Activated naive CD4-positive, alpha-beta T cell treated with anti-CD3 and anti-CD28 coated beads for 36 hours (primary cell): ENCODE data around the gene DLG4. TPM values are rescaled to one million over a fixed set of nuclear protein-coding genes. Genes with fewer than 3 reads are reported as not detected.
"Not testable (repeated sequence)": the region's sequence is repeated elsewhere in the genome, so short reads cannot be mapped to it uniquely, and the experiment has no call there.

ENCODE experiments used
- CTCF ChIA-PET: fragments of 350-600 bp; sonication (Branson Sonifier 250); formaldehyde crosslinking; loops from one replicate; lab custom pipeline; 2021; ENCODE audit warnings: antibody characterized with exemption; lab: Charles Lee
- DNase-seq: peaks from one replicate; pipeline ENCODE4 v3.0.0-alpha.2; 2020
- H3K27ac Mint-ChIP-seq: one replicate; pipeline ENCODE4 v1.8.0; 2021; ENCODE audit warnings: mild to moderate bottlenecking, mixed read lengths
- H3K27me3 Mint-ChIP-seq: one replicate; pipeline ENCODE4 v1.8.0; 2021; ENCODE audit warnings: low read depth, mixed read lengths
- H3K36me3 Mint-ChIP-seq: one replicate; pipeline ENCODE4 v1.8.0; 2021; ENCODE audit warnings: low read depth, mixed read lengths
- H3K4me1 Mint-ChIP-seq: one replicate; pipeline ENCODE4 v1.8.0; 2021; ENCODE audit warnings: low read depth, mixed read lengths
- H3K4me3 Mint-ChIP-seq: one replicate; pipeline ENCODE4 v1.8.0; 2021; ENCODE audit warnings: mild to moderate bottlenecking, moderate library complexity, mixed read lengths
- H3K9me3 Mint-ChIP-seq: one replicate; pipeline ENCODE4 v1.8.0; 2021; ENCODE audit warnings: mixed read lengths
- intact Hi-C: fragments of 100-400 bp; cut with micrococcal nuclease; formaldehyde crosslinking; loops from one replicate; pipeline ENCODE4 v1.15.1; 2023
- total RNA-seq, 2 experiments: library from RNA; stranded (reverse); gene quantifications; one replicate each; pipeline ENCODE4 v1.2.3, GENCODE V29; 2021

Gene DLG4
- total RNA-seq, 2 experiments from 2014 or later: 13.6 to 13.8 TPM

DNA sequence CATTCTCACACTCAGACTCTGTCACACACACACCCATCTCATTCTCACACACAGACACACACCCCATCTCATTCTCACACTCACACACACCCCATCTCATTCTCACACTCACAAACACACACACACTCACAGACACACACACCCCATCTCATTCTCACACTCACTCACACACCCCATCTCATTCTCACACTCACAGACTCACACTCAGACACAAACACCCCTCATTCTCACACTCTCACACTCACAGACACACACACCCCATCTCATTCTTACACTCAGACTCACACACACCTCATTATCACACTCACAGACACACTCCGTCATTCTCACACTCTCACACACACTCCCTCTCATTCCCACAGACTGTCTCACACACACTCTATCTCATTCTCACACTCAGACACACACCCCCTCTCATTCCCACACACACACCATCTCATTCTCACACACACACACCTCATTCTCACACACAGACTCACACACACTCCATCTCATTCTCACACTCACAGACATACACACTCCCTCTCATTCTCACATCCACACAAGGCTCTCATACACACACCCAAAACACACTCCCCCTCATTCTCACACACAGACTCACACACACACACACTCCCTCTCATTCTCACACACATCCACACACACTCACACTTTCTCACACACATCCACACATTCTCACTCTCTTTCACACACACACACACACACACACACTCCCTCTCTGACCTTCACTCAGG is 43.4 kb downstream of the DLG4 start:
- H3K4me1 Mint-ChIP-seq: peaks cover 11% of the 10 kb centered on the region
- no peaks in the 10 kb centered on the region for H3K9me3 Mint-ChIP-seq
- H3K4me3 Mint-ChIP-seq: no peak overlapping the region
- peaks cover 6% of the 10 kb centered on the region for H3K27me3 Mint-ChIP-seq
- DNase-seq: no peak
- H3K36me3 Mint-ChIP-seq: no peaks in the 10 kb centered on the region
- CTCF ChIA-PET: interaction anchor here (1.3 to 2.4 kb wide), 3 partner anchors 8 to 130 kb away, joined by 3 to 18 read pairs (median 4); no protein-coding TSS in a partner anchor
- intact Hi-C loops: no loop called here
- H3K27ac Mint-ChIP-seq: no peak overlapping the region

DNA sequence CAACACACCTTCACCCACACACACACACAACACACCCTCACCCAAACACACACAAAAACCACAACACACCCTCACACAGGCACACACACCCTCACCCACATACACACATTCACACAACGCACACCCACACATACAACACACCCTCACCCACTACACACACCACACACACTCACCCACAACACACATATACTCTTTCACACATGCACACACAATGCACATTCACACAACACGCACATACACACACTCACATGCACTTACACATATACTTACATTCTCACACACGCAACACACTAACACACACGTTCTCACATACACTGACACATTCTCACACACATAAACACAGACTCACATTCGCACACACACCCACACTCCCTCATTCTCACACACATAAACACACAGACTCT is 44.3 kb downstream of the DLG4 start:
- CTCF ChIA-PET: no interaction called here
- DNase-seq: no peak
- Mint-ChIP-seq H3K27ac (no peak overlapping the region), H3K9me3 (no peaks in the 10 kb centered on the region), H3K4me3 (no peak overlapping the region), H3K36me3 (no peaks in the 10 kb centered on the region), H3K27me3 (peaks cover 6% of the 10 kb centered on the region), H3K4me1 (peaks cover 11% of the 10 kb centered on the region)
- intact Hi-C loops: no loop called here

DNA sequence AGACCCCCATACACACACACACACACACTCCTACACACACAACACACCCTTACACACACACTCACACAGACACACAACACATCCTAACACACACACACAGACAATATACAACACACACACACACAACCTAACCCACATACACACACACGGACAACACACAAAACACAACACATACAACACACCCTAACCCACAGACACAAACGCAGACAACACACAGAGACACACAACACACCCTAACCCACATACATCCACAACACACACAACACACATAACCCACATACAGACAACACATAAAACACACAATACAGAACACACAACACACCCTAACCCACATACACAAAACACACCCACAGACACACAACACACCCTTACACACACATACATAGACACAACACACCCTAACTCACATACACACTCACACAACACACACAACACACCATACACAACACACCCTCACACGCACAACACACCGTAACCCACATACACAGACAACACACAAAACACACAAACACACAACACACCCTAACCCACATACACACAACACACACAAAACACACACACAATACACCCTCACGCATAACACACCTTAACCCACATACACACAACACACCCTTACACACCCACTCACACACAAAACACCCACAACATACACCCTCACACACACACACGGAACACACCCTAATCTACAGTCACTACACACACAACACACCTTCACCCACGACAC is 44.9 kb downstream of the DLG4 start:
- intact Hi-C loops: loop anchor here (5.0 kb wide), 1 partner anchor 262 kb away; no protein-coding TSS in a partner anchor
- CTCF ChIA-PET: interaction anchor here (2.2 kb wide), 1 partner anchor 38 kb away, joined by 8 read pairs; no protein-coding TSS in a partner anchor
- no peak for DNase-seq
- Mint-ChIP-seq H3K4me3 (no peak overlapping the region), H3K27ac (no peak overlapping the region), H3K4me1 (peaks cover 11% of the 10 kb centered on the region), H3K27me3 (peaks cover 6% of the 10 kb centered on the region), H3K9me3 (no peaks in the 10 kb centered on the region), H3K36me3 (no peaks in the 10 kb centered on the region)

DNA sequence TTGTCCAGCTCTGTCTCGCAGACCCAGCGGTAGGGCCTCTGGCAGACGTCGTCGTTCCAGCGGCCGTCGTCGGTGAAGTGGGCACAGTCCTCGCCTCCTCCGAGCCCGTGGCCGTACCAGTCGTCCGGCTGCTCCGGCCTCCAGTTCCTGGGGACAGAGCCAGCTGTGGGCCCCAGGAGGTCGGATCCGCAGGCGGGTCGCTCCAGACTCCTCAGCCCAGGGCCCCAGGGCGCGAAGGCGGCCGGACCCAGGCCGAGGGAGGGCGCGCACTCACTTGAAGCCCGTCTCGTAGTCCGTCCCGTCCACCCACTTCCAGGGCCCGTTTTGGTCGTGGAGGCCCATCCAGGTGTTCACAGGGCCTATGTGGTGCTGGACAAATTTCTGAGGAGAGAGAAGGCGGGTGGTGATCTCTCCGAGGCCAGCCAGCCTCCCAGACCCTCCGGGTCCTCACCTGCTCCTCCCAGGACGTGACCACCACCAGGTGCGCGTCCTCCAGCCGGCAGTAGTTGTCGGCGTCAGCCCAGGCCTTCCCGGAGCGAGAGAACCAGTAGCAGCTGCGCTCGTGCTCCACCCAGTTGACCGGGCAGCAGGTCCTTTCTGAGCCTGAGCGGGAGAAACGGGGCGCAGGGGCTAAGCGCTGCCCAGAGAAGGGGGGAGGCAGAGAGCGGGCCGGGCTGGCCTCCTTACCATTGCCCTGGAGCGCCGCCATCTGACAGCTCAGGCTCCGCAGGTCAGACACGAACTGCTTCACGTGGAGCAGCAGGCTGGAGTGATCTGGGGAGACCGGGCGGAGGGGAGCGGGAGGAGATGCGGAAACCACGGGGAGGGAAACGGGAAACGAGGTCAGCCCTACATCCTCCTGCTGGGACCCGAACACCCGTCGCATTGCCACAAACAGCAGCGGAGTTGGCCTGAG is 45.7 kb downstream of the DLG4 start:
- Mint-ChIP-seq H3K9me3 (peaks cover 5% of the 10 kb centered on the region), H3K27me3 (peaks cover 6% of the 10 kb centered on the region), H3K4me3 (no peak overlapping the region), H3K27ac (no peak overlapping the region), H3K36me3 (no peaks in the 10 kb centered on the region), H3K4me1 (peaks cover 11% of the 10 kb centered on the region)
- peak; percentile 77 for DNase-seq
- intact Hi-C loops: loop anchor here (5.0 kb wide), 1 partner anchor 262 kb away; no protein-coding TSS in a partner anchor
- CTCF ChIA-PET: interaction anchor here (0.8 to 2.2 kb wide), 3 partner anchors 16 to 128 kb away, joined by 3 to 8 read pairs (median 3); no protein-coding TSS in a partner anchor

DNA sequence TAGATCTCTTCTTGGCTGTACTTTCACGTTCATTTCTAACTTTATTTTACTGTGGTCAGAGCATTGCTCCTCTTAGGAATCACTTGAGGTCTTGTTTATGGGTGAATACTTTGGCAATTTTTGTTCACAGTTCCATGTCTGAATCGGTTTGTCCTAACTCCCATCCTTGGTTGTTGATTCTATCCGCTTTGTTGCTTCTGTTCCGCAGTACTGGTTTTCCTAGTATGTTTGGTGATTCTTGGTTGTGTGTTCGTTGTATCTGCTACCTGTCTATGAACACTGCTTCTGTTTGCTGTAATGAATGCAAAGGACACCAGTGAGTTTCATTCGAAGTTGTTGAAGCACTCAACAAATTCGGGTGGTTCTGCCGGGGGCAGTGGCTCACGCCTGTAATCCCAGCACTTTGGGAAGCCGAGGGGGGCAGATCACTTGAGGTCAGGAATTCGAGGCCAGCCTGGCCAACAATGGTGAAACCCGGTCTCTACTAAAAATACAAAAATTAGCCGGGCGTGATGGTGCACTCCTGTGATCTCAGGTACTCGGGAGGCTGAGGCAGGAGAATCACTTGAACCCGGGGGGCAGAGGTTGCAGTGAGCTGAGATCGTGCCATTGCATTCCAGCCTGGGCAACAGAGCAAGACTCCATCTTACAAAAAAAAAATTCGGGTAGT is 47.0 kb downstream of the DLG4 start:
- not testable (repeated sequence) for DNase-seq, H3K36me3 Mint-ChIP-seq, H3K9me3 Mint-ChIP-seq, H3K27ac Mint-ChIP-seq, H3K4me1 Mint-ChIP-seq, H3K27me3 Mint-ChIP-seq, H3K4me3 Mint-ChIP-seq
- CTCF ChIA-PET: interaction anchor here (2.2 kb wide), 1 partner anchor 36 kb away, joined by 8 read pairs; no protein-coding TSS in a partner anchor
- intact Hi-C loops: loop anchor here (5.0 kb wide), 1 partner anchor 260 kb away; no protein-coding TSS in a partner anchor

DNA sequence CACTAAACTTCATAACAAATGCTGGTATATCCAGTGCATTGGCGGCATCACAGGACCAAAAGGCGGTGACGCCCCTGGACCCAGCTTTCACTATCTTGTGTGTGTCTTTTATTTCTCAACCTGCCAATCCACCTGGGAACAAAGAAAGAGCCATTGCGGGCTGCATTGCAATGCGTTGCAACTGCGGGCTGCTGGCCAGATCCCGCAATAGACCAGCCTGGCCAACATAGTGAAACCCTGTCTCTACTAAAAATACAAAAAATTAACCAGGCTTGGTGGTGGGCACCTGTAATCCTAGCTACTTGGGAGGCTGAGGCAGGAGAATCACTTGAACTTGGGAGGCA is 50.1 kb downstream of the DLG4 start:
- H3K9me3 Mint-ChIP-seq, H3K27ac Mint-ChIP-seq, H3K36me3 Mint-ChIP-seq, intact Hi-C loops, DNase-seq, H3K4me1 Mint-ChIP-seq, H3K4me3 Mint-ChIP-seq, H3K27me3 Mint-ChIP-seq: not testable (repeated sequence)
- CTCF ChIA-PET: interaction anchor here (1.2 to 1.3 kb wide), 2 partner anchors 8 to 125 kb away, joined by 3 read pairs; no protein-coding TSS in a partner anchor

DNA sequence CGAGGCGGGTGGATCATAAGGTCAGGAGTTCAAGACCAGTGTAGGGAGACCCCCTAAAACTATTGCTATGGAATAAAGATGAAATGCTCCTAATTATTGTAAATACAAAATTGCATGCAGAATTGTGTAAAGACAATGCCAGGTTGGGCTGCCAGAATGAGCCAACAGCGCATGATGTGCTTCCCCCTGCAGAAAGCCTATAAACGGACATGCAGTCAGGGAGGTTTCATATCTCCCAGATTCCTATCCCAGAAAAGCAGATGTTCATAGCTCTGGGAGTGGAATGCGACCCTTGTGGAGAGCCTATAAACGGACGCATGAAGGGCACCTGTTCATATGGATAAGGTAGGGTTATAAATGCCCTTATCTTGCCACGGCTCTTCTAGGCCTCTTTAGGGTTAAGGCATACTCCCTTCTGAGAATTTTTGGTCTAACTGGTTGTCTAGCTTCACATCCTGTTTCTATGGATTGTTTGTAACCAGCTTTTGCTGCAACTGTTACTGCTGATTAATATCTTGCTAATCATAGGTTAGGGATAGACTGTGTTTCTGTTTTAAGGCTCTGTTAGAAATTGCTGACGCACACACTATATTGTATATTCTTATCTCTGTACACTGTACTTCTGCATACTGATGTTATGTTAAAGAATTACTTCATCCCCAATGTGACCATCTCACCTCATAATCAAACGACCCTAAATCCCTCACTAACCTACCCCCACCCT is 50.6 kb downstream of the DLG4 start:
- intact Hi-C loops, H3K4me1 Mint-ChIP-seq, H3K27me3 Mint-ChIP-seq, H3K36me3 Mint-ChIP-seq, H3K27ac Mint-ChIP-seq, H3K9me3 Mint-ChIP-seq, DNase-seq, H3K4me3 Mint-ChIP-seq: not testable (repeated sequence)
- CTCF ChIA-PET: interaction anchor here (1.2 to 1.3 kb wide), 2 partner anchors 8 to 124 kb away, joined by 3 read pairs; no protein-coding TSS in a partner anchor

DNA sequence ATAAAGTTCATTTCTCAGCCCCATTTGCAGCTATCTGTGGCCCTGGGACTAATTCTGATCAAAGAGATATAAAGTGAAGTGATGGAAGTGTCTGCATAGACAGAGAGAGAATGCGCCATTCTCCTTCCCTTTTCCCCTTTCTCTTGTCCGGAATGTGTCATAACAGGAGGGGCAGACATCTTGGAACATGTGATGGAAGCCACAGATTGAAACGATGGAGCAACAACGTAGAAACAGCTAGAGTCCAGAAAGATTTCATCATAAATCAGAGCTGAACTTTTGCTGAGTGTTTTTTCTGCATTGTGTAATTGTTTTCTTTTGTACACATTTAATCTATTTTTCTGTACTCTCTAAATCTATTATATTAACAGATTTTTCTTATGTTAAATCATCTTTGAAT is 51.8 kb downstream of the DLG4 start:
- Mint-ChIP-seq H3K36me3 (no peaks in the 10 kb centered on the region), H3K4me3 (no peak overlapping the region), H3K9me3 (peaks cover 5% of the 10 kb centered on the region), H3K27me3 (no peaks in the 10 kb centered on the region), H3K4me1 (no peaks in the 10 kb centered on the region), H3K27ac (no peak overlapping the region)
- intact Hi-C loops: no loop called here
- CTCF ChIA-PET: interaction anchor here (1.2 kb wide), 1 partner anchor 9 kb away, joined by 4 read pairs; no protein-coding TSS in a partner anchor
- DNase-seq: no peak

DNA sequence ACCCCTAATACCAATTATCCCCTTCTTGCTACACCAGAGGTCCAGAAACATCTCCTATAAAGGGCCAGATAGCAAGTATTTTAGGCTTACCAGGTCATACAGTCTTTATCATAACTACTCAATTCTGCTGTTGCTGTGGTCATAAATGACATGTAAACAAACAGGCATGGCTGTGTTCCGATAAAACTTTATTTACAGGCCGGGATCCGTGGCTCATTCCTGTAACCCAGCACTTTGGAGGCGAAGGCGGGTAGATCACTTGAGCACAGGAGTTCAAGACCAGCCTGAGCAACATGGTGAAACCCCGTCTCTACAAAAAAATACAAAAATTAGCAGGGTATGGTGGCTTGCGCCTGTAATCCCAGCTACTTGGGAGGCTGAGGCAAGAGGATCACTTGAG is 52.8 kb downstream of the DLG4 start:
- no peaks in the 10 kb centered on the region for H3K4me1 Mint-ChIP-seq
- intact Hi-C loops: no loop called here
- no peaks in the 10 kb centered on the region for H3K27me3 Mint-ChIP-seq
- no peak overlapping the region for H3K4me3 Mint-ChIP-seq
- no peak for DNase-seq
- no peaks in the 10 kb centered on the region for H3K36me3 Mint-ChIP-seq
- no peak overlapping the region for H3K27ac Mint-ChIP-seq
- CTCF ChIA-PET: no interaction called here
- H3K9me3 Mint-ChIP-seq: peaks cover 5% of the 10 kb centered on the region

DNA sequence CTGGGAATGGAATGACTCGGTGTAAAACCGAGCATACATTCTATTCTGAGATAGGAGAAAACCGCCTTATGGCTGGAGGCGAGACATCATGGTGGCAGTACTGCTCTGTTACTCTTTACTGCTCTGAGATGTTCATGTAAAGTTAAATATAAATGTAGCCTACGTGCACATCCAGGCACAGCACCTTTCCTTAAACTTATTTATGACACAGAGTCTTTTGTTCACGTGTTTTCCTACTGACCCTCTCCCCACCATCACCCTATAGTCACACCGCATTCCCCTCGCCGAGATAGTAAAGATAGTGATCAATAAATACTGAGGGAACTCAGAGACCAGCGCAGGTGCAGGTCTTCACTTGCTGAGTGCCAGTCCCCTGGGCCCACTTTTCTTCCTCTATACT is 60.1 kb downstream of the DLG4 start:
- intact Hi-C loops, H3K4me3 Mint-ChIP-seq, H3K27me3 Mint-ChIP-seq, DNase-seq, H3K9me3 Mint-ChIP-seq, H3K4me1 Mint-ChIP-seq, CTCF ChIA-PET, H3K36me3 Mint-ChIP-seq, H3K27ac Mint-ChIP-seq: not testable (repeated sequence)

DNA sequence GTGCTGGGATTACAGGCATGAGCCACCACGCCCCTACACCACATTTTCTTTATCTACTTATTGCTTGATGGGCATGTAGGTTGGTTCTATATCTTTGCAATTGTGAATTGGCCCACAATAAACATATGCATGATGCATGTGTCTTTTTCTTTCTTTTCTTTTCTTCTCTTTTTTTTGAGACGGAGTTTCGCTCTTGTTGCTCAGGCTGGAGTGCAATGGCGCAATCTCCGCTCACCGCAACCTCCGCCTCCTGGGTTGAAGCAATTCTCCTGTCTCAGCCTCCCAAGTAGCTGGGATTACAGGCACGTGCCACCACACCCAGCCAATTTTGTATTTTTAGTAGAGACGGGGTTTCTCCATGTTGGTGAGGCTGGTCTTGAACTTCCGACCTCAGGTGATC is 61.2 kb downstream of the DLG4 start:
- DNase-seq, intact Hi-C loops, H3K27me3 Mint-ChIP-seq, H3K4me1 Mint-ChIP-seq, H3K9me3 Mint-ChIP-seq, H3K27ac Mint-ChIP-seq, H3K4me3 Mint-ChIP-seq, H3K36me3 Mint-ChIP-seq: not testable (repeated sequence)
- CTCF ChIA-PET: interaction anchor here (1.2 kb wide), 1 partner anchor 15 kb away, joined by 3 read pairs; no protein-coding TSS in a partner anchor
